ENCODE measurements around the gene CCDC182.
A peak's percentile ranks its signal among the peaks of the same experiment; 100 is the strongest.

Gene CCDC182

DNA sequence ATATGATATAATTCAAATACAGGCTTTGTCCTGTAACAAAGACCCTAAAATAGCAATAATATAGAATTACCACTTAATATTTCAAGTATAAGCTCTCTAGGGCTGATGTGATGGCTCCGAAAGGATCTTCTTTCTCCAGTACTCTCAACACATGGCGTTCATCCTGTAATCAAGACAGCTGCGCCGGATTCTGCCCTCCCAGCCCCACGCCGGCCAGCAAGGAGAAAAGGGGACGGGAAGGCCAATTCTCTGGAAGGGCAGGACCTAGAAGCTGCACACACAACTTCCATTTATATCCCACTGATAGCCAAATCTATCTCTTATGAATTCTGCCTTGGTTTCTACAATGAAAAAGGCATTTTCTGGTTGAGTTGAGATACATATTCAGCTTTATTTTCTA, 32.0 kb downstream of the CCDC182 start:
- Histone ChIP-seq H3K27ac (no peak overlapping the region), H3K9me3 (ENCODE audit: severe bottlenecking) (no peaks in the 10 kb centered on the region), H3K27me3 (ENCODE audit: insufficient read depth, low read depth, severe bottlenecking) (no peaks in the 10 kb centered on the region), H3K36me3 (no peaks in the 10 kb centered on the region), H3K4me3 (ENCODE audit: low read depth, low read length) (no peak overlapping the region)
- TF ChIP-seq, protein P1, sequence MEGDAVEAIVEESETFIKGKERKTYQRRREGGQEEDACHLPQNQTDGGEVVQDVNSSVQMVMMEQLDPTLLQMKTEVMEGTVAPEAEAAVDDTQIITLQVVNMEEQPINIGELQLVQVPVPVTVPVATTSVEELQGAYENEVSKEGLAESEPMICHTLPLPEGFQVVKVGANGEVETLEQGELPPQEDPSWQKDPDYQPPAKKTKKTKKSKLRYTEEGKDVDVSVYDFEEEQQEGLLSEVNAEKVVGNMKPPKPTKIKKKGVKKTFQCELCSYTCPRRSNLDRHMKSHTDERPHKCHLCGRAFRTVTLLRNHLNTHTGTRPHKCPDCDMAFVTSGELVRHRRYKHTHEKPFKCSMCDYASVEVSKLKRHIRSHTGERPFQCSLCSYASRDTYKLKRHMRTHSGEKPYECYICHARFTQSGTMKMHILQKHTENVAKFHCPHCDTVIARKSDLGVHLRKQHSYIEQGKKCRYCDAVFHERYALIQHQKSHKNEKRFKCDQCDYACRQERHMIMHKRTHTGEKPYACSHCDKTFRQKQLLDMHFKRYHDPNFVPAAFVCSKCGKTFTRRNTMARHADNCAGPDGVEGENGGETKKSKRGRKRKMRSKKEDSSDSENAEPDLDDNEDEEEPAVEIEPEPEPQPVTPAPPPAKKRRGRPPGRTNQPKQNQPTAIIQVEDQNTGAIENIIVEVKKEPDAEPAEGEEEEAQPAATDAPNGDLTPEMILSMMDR (IDR thresholded peaks at IDR 0.05; ENCODE audit: low read depth, low read length) = no peak
- DNase-seq = no peak

DNA sequence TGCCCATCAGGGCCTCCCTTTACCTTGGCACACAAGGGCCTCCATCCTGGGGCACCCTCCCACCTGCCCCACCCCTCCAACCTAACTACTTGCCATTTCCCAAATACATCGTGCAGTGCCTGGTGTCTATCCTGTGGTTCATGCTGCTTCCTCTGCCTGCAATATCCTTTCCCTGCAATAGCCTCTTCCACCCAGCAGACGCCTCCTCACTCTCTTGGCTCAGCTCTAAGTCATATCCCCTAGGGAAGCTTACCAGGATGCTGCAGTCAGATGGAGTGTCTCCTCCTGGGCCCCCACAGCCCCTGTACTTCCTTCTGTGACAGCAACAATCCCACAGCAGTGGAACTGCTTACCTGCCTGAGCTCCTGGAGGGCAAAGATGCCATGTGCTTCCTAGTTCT, 36.7 kb downstream of the CCDC182 start:
- no peaks in the 10 kb centered on the region for H3K27me3 ChIP-seq (ENCODE audit: insufficient read depth, low read depth, severe bottlenecking)
- TF ChIP-seq, protein P1 (IDR thresholded peaks at IDR 0.05; ENCODE audit: low read depth, low read length) = peak; percentile 74
- peak overlapping the region; percentile 43 for H3K4me3 ChIP-seq (ENCODE audit: low read depth, low read length)
- H3K9me3 ChIP-seq (ENCODE audit: severe bottlenecking) = no peaks in the 10 kb centered on the region
- DNase-seq = peak; percentile 82
- H3K36me3 ChIP-seq = no peaks in the 10 kb centered on the region
- H3K27ac ChIP-seq = peak overlapping the region; percentile 90

GRCh38 chr17:57707892-57708291, 37.2 kb downstream of the CCDC182 start:
- TF ChIP-seq, protein P1 (IDR thresholded peaks at IDR 0.05; ENCODE audit: low read depth, low read length) = no peak
- no peaks in the 10 kb centered on the region for H3K9me3 ChIP-seq (ENCODE audit: severe bottlenecking)
- H3K36me3 ChIP-seq = no peaks in the 10 kb centered on the region
- H3K27ac ChIP-seq = peak overlapping the region; percentile 90
- DNase-seq = peak; percentile 97
- no peaks in the 10 kb centered on the region for H3K27me3 ChIP-seq (ENCODE audit: insufficient read depth, low read depth, severe bottlenecking)
- H3K4me3 ChIP-seq (ENCODE audit: low read depth, low read length) = peak overlapping the region; percentile 43

GRCh38 chr17:57706761-57707160, 38.3 kb downstream of the CCDC182 start:
- TF ChIP-seq, protein P1 (IDR thresholded peaks at IDR 0.05; ENCODE audit: low read depth, low read length) = no peak
- DNase-seq = no peak

GRCh38 chr17:57705921-57706695, 39.0 kb downstream of the CCDC182 start:
- H3K27me3 ChIP-seq (ENCODE audit: insufficient read depth, low read depth, severe bottlenecking) = no peaks in the 10 kb centered on the region
- no peaks in the 10 kb centered on the region for H3K36me3 ChIP-seq
- no peak for DNase-seq
- TF ChIP-seq, protein P1 (IDR thresholded peaks at IDR 0.05; ENCODE audit: low read depth, low read length) = no peak
- no peak overlapping the region for H3K4me3 ChIP-seq (ENCODE audit: low read depth, low read length)
- H3K9me3 ChIP-seq (ENCODE audit: severe bottlenecking) = no peaks in the 10 kb centered on the region
- no peak overlapping the region; the same call in 1 of the 2 replicates for H3K27ac ChIP-seq

More at GRCh38 chr17:57706761-57707160, 38.3 kb downstream of the CCDC182 start:
- Histone ChIP-seq H3K36me3 (no peaks in the 10 kb centered on the region), H3K27me3 (ENCODE audit: insufficient read depth, low read depth, severe bottlenecking) (no peaks in the 10 kb centered on the region), H3K4me3 (ENCODE audit: low read depth, low read length) (no peak overlapping the region), H3K9me3 (ENCODE audit: severe bottlenecking) (no peaks in the 10 kb centered on the region), H3K27ac (peak overlapping the region; percentile 90)

All from WERI-Rb-1 (cell line).